ENCODE measurements around the gene SDK1.
A peak's percentile ranks its signal among the peaks of the same experiment; 100 is the strongest.

SDK1 gene, protein sequence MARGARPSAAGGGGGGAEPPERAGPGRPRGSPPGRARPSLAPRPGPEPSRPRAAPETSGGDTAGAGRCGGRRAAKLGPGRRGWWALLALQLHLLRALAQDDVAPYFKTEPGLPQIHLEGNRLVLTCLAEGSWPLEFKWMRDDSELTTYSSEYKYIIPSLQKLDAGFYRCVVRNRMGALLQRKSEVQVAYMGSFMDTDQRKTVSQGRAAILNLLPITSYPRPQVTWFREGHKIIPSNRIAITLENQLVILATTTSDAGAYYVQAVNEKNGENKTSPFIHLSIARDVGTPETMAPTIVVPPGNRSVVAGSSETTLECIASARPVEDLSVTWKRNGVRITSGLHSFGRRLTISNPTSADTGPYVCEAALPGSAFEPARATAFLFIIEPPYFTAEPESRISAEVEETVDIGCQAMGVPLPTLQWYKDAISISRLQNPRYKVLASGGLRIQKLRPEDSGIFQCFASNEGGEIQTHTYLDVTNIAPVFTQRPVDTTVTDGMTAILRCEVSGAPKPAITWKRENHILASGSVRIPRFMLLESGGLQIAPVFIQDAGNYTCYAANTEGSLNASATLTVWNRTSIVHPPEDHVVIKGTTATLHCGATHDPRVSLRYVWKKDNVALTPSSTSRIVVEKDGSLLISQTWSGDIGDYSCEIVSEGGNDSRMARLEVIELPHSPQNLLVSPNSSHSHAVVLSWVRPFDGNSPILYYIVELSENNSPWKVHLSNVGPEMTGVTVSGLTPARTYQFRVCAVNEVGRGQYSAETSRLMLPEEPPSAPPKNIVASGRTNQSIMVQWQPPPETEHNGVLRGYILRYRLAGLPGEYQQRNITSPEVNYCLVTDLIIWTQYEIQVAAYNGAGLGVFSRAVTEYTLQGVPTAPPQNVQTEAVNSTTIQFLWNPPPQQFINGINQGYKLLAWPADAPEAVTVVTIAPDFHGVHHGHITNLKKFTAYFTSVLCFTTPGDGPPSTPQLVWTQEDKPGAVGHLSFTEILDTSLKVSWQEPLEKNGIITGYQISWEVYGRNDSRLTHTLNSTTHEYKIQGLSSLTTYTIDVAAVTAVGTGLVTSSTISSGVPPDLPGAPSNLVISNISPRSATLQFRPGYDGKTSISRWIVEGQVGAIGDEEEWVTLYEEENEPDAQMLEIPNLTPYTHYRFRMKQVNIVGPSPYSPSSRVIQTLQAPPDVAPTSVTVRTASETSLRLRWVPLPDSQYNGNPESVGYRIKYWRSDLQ (N-terminal part only)

DNA sequence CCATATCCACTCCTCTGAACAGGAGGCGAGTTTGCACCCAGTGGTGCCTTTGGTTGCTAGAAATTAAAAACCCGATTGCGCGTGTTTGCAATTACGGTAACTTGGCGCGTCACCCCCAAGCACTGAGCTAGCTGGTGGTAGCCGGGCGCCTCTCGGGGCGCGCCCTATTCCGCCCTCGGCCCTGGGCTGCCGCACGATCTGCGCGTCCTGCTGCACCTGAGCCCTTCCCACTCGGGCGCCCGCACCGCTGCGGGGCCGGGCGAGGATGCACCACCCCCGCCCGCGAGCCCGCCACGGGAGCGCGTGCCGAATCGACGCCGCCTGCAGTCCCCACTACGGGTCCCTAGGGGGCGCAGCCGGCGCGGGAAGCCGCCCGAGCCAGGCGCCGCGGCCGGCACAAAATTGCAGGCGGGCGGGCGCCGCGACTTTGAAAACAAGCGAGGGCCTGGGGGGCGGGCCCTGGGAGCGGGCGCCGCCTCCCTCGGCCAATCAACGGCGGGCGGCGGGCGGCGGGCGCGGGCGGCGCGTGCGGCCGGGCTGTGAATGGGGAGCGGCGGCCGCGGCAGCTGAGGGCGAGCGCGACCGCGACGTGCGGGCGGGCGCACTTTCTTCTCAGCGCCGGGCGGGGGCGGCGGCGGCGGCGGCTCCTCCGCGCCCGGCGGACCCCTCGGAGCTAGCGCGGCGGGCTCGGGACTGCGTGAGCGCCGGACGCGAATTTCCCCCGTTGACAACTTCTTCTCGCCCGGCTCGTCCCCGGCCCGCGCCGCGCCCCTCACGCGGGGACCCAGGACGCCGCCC is at the start of gene SDK1:
Gene SDK1, plus strand, starts transcription at position 602 of the 798 bp plus-strand sequence. CDS start 335 bp downstream, outside the sequence.
- DNase-seq (ENCODE audit: low read depth in 2 of 2): peak; percentile 86

DNA sequence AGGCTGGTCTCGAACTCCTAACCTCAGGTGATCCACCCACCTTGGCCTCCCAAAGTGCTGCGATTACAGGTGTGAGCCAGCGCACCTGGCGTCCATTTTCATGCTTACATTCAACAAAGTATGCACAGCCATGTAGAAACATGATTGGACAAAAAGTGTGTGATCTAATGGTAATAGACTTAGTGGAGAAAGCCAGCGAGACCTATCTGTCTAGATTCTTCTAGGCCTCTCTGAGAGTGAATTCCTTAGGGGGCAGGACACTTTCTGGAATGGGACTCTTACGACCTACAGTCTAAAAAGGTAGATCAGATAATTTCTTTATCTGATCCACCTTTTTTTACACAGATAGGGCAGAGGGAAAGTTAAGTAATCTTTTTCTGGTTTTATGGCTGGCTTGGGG is 46.3 kb upstream of the SDK1 start:
- no peak for DNase-seq (ENCODE audit: low read depth in 2 of 2)

DNA sequence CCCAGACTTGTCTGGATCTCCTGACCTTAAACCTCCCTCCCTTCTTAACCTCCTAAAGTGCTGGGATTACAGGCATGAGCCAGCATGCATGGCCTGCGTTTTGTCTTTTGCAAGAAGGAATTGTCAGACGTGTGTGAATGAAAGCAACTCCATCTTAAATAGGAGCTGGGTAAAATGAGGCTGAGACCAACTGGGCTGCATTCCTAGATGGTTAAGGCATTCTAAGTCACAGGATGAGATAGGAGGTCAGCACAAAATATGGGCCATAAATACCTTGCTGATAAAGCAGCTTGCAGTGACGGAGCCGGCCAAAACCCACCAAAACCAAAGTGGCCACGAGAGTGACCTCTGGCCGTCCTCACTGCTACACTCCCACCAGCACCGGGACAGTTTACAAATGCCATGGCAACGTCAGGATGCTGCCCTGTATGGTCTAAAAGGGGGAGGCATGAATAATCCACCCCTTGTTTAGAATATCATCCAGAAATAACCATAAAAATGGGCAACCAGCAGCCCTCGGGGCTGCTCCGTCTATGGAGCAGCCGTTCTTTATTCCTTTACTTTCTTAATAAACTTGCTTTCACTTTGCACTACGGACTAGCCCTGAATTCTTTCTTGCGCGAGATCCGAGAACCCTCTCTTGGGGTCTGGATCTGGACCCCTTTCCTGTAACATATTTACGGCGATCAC is 41.2 kb upstream of the SDK1 start:
- DNase-seq (ENCODE audit: low read depth in 2 of 2): no peak

DNA sequence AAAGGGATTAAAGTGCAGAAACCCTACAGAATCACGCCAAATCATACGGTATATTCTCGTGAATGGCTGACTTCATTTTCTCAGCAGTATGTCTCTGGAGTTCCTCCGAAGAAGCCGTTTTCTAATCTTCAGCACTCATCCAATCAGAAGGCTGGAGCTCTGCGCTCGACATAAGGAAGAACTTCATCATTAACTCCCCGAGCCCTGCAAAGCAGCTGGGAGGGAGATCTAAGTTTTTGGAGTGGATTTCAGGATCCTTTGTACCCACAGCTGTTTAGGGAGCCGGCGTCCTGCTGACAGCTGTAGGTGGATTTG is 40.7 kb upstream of the SDK1 start:
- no peak for DNase-seq (ENCODE audit: low read depth in 2 of 2)

DNA sequence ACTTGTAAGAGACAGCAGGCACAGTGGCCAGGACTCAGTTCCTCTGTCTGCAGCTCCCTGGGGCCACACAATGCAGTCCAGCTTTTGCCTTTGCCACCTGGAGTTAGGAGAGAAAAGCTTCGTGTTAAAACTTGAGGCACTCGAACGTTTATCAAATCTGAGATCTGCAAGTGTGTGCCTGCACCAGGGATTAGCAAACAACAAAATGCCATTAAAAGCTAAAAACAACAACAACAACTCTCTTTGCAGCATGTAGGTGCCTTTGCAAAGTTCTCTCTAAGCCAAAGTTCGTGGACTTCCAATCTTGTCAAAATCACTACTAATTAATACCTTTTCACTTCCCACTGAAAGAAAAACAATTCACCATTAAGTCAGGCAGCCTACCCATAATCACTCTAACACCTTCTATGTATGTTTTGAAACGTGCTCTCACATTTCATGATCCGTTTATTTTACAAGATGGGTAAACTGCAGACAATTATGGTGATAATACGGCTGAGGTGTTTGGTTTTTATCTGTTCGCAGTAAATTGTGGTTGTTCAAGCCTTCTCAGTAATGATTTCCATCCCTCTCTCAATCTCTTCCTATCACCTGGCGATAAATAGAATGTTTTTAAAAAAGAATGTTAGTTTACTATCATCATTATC is 36.2 kb upstream of the SDK1 start:
- no peak for DNase-seq (ENCODE audit: low read depth in 2 of 2)

DNA sequence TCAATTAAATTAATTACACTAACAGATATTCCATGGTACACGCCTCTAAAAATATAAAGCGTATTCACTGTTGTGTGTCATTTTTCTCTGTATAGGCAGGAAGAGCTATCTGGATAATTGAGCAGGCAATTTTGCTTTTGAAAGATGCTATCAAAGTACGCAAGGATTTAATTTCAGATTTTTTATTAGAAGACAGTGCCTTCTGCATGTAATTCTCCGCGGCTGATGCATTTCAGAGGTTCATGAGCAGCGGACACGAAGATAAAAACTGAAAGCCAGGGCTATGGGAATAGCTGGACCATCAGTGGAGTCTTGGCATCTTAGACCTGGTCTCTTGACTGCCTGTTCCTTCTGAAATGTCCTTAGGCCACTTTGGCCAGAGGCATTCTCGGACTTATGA is 35.7 kb upstream of the SDK1 start:
- no peak for DNase-seq (ENCODE audit: low read depth in 2 of 2)

DNA sequence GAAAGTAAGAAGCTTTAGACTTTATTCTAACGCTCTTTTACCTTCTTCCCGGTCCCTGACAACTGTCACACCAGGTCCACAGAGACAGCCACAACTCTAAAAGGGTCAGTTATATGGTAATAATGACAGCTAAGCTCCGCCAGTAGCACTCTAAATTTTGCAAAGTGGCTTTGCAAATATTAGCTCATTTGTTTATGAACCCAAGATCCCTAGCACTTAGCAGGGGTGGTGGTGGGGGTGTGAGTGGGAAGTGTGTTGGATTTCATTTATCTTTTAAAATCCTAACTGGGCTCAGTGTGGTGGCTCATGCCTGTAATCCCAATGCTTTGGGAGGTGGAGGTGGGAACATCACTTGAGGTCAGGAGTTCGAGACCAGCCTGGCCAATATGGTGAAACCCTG is 34.8 kb upstream of the SDK1 start:
- no peak for DNase-seq (ENCODE audit: low read depth in 2 of 2)

DNA sequence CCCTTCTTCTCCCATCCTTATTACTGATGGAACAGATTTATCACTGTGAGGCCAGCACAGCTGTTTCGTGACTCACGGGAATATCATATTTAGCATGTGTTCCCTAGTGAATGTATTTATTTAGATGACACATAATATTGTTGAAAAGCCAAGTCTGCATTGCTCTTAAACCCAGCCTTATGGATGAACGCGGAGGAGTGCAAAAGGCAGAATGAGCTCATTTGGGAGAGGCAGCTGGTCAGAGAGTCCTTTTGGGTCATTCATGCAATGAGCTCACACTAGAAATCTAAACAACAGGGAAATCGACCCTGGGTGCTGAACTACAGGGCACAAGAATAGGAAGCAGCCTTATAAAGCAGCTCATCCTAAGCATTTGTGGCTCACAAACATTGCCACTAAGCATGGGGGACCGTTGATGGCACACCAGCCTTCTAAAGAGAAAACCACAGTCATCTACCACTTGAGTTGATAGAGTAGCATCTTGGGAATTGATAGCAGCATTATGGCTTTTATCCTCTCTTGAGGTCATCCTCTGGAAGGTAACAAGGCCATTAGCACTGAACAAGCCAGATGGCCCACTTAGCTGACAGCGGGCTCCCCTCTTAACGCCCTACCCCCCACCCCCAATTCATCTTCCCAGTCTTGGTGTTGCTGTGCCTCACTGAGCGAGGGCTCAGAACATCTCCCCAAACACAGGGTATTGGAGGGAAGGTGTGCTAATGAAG is 32.9 kb upstream of the SDK1 start:
- DNase-seq (ENCODE audit: low read depth in 2 of 2): no peak

DNA sequence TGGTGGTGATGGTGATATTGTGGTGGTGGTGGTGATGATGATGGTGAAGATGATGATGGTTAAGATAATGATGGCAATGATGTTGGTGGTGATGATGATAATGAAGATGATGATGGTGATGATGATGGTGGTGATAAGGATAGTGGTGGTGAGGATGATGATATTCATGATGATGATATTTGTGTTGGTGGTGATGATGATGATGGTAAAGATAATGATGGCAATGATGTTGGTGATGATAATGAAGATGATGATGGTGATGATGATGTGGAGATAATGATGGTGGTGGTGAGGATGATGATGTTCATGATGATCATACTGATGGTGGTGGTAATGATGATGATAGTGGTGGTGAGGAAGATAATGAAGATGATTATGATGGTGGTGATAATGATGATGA is 30.7 kb upstream of the SDK1 start:
- no peak for DNase-seq (ENCODE audit: low read depth in 2 of 2)

DNA sequence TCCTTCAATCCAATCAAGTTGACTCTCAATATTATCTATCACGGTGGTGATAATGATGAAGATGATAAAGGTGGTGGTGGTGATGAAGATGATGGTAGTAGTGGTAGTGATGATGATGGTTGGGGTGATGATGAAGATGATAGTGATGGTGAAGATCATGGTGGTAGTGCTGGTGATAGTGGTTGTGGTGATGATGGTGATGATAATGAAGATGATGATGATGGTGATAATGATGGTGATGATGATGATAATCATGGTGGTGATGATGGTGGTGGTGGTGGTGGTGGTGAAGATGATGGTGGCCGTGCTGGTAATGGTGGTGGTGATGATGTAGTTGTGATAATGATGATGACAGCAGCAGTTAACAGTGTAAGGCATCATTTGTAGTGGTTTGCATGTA is 29.8 kb upstream of the SDK1 start:
- no peak for DNase-seq (ENCODE audit: low read depth in 2 of 2)

DNA sequence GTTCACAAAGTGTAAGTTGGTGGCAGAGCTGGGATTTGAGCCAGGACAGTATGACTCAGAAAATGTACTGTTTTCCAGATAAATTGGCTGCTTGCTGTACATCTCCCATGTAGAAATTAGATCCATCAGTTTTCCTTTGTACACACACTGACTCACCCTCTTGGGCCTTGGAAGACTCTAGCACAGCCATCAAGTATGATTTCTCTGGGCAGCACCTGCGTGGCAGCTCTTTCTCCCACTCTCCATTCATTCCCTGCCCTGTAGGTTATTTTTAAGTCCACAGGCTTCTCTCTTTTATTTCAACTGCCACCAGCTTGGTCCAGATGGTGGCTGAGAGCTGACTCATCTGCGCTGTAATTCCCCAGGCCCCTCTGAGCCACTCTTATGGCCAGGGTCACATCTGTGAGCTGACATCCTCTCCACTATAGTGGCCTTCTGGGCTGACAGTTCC is 28.3 kb upstream of the SDK1 start:
- no peak for DNase-seq (ENCODE audit: low read depth in 2 of 2)

DNA sequence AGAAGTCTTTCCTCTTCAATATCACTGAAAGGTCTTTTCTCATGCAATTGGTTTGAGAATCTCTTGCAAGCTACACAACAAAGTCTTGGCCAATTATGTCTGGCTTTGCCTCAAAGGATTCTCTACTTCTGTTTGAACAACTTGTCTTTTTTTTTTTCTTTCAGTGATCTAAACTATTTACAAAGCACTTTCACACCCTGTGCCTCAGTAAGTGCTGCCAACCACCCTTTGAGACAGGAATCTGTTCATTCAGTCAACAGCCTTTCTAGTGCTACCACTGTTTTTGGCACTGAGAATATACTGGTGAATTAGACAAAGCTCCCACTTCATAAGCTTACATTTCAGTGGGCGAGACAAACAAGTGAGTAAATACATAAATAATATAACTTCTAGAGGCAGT is 26.9 kb upstream of the SDK1 start:
- no peak for DNase-seq (ENCODE audit: low read depth in 2 of 2)

DNA sequence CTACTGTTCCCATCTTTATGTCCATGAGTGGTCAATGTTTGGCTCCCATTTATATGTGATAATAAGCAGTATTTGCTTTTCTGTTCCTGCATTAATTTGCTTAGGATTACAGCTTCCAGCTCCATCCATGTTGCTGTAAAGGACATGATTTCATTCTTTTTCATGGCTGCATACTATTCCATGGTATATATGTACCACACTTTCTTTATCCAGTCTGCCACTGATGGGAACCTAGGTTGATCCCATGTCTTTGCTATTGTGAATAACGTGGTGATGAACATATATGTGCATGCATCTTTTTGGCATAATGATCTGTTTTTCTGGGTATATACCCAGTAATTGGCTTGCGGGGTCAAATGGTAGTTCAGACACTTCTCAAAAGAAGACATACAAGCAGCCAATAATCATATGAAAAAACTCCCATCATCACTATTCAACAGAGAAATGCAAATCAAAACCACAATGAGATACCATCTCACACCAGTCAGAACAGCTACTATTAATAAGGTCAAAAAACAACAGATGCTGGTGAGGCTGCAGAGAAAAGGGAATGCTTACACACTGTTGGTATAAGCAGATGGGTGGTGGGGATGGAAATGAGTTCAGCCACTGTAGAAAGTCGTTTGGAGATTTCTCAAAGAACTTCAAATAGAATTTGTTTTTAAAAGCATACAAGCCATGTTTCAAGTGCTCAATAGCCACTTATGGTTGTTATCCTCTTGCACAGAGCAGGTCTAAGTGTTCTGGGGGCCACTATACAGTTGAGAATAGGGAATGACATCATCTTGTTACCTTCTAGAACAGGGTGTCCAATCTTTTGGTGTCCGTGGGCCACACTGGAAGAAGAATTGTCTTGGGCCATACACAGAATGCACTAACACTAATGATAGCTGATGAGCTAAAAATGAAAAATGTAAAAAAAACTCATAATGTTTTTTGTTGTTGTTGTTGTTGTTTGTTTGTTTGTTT is 23.2 kb upstream of the SDK1 start:
- no peak for DNase-seq (ENCODE audit: low read depth in 2 of 2)

DNA sequence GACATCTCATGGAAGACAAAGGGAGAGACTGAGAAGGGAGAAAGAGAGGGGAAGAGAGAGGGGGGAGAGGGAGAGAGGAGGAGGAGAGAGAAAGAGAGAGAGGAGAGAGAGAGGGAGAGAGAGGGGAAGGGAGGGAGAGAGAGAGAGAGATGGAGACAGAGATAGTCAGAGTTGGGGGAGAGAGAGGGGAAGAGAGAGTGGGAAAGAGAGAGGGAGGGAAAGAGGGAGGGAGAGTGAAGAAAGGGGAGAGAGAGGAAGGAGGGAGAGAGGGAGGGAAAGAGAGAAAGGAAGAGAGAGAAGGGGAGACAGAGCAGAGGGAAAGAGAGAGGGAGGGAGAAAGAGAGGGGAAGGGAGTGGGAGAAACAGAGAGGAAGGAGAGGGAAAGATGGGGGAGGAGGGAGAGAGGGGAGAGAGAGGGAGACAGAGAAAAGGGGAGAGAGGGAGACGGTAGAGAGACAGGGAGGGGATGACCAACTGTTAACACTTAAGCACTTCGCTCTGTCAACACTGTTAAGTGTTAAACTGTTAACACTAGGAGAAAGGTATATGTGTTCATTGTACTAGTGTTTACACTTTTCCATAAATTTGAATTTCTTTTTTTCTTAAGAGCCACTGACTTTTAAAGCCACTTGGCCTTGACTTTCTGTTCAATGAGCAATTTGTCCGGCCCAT is 21.8 kb upstream of the SDK1 start:
- no peak for DNase-seq (ENCODE audit: low read depth in 2 of 2)

DNA sequence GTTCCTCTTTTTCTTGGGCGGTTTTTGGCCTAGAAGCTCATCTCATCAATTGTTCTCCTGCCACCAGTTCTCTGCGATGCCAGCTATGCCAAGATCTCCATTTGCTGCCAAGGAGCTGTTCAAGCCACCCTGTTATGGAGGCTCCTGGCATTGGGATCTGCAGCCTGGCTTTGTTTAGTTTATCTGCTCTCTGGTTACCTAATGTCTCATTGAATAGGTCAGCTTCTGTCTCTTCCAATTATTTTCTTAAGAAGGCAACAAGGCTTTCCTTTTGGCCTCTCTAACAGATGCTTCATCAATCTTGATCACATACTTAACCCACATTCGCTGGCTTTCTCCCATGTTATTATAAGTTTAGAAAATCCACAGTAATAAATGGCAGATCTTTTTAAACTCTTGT is 20.6 kb upstream of the SDK1 start:
- DNase-seq (ENCODE audit: low read depth in 2 of 2): no peak

DNA sequence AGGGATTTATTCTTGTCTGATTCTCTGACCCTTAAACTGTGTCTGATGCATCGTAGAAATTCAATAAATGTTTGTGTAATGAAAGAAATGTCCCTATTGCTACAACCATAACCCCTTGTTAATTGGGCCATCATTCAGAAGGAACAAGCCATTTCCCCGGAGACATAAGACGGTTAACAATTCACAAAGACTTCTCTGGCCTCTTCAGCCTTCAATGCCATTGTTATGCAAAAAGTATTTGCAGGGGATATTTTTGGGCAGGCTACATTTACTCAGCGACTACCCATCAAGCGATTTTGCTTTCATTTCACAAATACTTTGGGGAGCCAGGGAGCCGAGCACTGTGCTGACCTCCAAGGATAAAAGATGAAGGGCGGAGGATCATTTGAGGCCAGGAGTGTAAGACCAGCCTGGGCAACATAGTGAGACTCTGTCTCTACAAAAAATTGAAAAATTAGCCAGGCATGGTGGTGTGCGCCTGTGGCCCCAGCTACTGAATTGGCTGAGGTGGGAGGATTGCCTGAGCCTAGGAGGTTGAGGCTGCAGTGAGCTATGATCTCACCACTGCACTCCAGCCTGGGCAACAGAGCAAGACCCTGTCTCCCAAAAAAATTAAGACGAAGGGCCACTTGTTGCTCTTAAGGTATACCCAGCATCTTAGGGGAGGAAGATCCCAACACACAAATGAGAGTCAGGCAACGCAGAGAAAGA is 20.0 kb upstream of the SDK1 start:
- DNase-seq (ENCODE audit: low read depth in 2 of 2): no peak

DNA sequence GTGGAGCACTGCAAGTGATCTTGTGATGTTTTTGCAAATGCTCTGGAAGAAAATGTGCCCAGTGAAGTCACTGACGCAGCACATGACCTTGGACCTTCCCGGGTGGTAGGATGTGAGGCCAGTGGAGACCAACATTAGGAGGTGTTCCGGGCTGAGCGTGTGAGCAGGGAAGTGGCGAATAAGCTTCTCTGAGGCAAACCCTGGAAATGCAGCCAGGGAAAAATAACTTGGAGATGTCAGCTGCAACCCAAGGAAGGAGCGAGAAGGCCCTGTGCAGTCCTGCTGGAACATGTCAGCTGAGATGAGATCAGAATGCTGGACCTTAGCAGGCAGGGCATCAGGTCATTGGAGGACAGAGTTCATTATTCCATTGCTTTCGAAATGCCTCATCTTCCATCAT is 18.6 kb upstream of the SDK1 start:
- DNase-seq (ENCODE audit: low read depth in 2 of 2): no peak

Data from activated CD4-positive, alpha-beta T cell treated with anti-CD3 and anti-CD28 coated beads for 24 hours (primary cell).